Measurements from ENCODE around the gene SLC5A2.

DNA sequence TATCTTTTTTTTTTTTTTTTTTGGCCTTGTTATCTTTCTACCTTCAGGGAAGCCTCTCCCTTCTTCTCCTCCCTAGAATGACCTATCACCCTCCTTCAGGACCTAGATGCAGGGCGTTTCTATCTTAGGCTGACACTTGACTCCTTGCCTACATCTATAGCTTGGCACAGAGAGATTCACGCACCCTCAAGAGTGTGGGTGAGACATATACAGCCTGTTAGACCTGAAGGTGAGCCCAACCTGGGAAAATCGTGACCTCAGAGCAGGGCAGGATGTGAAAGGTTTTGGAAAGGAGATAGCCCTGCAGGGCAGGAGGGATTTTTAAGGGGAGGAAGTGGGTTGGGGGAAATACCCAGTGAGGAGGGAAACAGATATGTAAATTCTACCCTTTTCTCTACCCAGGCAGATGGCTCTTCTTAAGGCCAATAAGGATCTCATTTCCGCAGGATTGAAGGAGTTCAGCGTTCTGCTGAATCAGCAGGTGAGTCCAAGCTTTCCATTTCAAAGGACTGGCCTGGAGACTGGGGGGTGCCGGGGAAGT, 44.9 kb downstream of the SLC5A2 start, which contains the start of gene AHSP:
- TF ChIP-seq, protein P1, sequence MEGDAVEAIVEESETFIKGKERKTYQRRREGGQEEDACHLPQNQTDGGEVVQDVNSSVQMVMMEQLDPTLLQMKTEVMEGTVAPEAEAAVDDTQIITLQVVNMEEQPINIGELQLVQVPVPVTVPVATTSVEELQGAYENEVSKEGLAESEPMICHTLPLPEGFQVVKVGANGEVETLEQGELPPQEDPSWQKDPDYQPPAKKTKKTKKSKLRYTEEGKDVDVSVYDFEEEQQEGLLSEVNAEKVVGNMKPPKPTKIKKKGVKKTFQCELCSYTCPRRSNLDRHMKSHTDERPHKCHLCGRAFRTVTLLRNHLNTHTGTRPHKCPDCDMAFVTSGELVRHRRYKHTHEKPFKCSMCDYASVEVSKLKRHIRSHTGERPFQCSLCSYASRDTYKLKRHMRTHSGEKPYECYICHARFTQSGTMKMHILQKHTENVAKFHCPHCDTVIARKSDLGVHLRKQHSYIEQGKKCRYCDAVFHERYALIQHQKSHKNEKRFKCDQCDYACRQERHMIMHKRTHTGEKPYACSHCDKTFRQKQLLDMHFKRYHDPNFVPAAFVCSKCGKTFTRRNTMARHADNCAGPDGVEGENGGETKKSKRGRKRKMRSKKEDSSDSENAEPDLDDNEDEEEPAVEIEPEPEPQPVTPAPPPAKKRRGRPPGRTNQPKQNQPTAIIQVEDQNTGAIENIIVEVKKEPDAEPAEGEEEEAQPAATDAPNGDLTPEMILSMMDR (IDR thresholded peaks at IDR 0.05; ENCODE audit: low read length): no peak
- TF ChIP-seq EZH2 (optimal IDR thresholded peaks at IDR 0.05; ENCODE audit: low read depth, low read length): no peak
